HG02678 (cell line): ENCODE data around the gene AK5.
"Not testable (repeated sequence)": the region's sequence is repeated elsewhere in the genome, so short reads cannot be mapped to it uniquely, and the experiment has no call there.

Experiments used
- ATAC-seq: cut with Tn5 transposase; IDR thresholded peaks from one replicate; pipeline ENCODE4 v1.9.1; 2021; ENCODE audit warnings: mild to moderate bottlenecking, moderate library complexity; ENCODE audit not compliant: unreplicated experiment

Gene AK5

DNA sequence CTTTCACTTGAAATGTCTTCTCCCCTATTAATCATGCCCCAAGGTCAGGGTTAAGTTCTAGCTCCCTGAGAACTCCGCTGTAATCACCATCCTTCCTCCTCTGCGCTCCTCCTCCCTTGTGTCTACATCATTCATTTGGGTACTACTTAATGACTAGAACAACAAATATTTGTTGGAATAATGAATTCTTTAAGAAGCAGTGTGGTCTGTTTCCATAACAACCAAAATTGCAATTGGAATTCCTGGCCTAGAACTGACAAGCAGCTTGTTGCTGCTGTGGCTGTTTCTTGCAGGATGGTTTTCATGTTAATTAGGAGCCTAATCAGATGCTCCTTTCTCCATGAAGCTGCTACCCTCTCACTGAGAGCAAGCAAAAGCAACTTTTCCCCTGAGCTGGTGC lies 208.1 kb downstream of the AK5 start:
- no peak for ATAC-seq

DNA sequence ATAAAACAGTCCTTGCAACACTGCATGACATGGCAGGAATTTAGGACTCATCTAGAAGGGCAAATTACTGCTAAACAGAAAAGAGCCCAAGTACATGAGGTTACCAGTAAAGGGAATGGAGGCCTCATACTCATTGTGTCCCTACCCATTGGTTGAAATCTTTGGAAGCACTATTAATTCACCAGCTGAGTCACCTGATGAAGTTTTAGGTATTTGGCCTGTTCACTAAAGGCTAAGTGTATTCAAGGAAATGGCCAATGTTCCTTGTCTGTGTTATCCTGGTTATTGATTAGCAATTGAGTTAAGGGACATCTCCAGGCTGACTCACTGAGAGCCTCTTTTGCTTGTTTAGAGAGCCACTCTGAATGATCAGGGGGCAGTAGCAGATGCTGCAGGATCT lies 212.2 kb downstream of the AK5 start:
- ATAC-seq: no peak

DNA sequence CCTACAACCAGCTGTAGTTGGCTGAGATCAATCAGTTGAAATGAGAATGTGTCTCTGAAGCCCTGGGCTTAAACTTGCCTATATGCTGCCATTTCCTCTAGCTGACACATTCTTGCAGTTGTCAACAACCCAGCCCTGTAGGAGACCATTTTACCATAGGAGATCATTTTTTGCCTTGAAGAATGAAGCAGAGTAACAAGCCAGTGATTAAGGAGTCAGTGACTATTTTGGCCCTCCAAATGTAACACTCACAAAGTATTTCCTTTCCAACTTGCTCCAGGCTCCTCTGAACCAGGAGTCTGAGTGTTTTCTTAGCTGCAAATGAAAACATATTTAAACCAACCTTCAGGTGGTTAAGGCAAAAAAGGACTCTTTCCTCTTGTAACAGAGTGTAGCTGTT lies 217.1 kb downstream of the AK5 start:
- no peak for ATAC-seq

DNA sequence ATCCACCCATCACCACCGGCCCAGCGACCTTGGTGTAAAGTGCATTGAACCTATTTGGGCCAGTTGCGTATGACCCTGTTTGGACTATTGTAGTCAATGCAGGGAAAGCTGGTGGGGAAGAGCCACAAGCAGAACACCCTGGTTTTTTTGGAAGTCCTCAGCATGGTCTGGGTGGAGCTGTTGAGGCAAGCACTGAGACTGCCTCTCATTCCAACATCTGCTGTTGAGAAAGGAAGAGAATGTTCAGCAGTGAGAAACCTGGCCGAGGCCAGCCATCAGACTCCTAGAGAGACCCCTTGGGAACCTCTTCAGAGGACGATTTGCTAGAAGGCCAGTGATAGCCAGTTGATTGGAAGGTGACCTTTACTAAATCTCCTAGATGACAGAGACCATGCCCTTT lies 217.6 kb downstream of the AK5 start:
- no peak for ATAC-seq

DNA sequence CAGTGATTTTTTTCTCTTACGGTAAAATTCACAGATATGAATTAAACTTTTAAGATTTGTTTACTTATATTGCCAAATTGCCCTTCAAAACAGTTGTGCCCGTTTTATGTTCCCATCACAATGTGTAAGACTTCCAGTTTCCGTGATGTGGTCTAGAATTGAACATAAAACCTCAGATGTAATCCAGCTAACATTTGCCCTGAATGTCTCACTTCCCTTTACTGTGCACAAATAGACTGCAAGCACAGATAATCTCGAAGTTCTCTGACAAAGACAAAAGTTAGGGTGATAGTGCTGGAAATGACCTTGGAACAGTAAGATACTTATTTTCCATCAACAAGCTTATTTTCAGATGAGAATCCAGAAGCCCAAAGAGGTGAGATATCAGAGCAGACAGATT lies 223.2 kb downstream of the AK5 start:
- no peak for ATAC-seq

DNA sequence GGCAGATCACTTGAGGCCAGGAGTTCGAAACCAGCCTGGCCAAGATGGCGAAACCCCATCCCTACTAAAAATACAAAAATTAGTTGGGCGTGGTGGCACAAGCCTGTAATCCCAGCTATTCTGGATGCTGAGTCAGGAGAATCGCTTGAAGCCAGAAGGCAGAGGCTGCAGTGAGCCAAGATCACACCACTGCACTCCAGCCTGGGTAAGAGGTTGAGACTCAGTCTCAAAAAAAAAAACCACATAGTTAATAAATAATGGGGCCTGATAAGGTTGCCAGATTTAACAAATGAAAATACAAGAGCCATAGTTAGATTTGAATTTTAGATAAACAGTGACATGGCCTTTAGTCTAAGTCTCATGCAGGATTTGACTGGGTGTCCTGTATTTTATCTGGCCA lies 225.0 kb downstream of the AK5 start:
- ATAC-seq: no peak

DNA sequence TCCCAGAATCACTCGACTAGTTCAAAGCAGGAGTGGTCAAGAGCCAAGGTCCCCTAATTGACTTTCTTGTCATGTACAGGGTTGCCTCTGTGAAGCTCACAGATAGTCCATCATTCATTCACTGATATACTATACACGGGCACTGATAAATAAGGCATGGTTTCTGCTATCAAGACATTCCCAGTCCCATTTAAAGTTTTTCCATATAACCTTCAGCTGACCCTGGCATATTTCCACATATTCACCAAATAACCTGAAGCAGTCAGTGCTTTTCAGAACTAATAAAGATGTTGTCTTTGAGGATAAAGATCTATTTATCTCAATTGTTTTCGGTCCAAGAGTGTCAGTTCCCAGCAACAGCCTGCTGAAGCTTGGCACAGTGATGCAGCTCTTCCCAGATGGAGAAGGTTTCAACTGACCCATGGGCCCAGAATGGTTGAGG lies 227.3 kb downstream of the AK5 start:
- no peak for ATAC-seq

DNA sequence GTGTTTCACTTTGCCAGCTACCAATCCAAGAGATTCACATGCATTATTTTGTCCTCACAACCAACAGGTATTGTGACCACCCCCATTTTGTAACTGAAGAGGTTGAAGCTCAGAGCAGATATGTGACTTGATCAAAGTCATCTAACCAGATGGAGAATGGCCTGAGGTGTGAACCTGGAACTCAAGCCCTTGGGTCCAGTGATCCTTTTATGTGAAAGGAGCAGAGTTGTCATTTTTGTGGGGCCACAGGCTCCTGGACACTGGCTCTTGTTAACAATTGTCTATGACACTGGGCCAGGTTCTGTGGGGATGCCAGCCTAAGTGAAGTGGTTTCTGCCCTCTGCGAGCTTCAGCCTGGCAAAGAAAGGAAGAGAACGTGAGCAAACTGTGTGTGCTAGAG lies 228.1 kb downstream of the AK5 start:
- no peak for ATAC-seq

DNA sequence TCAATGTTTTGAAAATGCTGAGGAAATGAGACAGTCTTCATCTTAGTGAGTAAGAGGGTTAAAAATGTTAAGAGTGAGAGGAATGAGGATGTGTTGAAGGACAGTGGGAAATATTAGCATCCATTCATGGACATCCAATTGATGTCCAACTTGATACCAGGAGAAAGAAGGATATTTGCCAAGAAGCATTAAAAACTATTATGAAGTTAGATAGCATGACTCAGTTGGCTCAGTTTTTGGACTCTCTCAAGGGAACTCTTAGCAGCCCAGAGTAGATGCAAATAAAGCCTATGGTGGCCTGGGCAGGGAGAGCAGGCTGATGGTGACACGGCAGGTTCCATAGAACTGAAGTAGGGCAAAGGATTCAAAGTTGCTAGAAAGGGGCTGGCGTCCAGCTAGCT lies 229.6 kb downstream of the AK5 start:
- ATAC-seq: no peak

DNA sequence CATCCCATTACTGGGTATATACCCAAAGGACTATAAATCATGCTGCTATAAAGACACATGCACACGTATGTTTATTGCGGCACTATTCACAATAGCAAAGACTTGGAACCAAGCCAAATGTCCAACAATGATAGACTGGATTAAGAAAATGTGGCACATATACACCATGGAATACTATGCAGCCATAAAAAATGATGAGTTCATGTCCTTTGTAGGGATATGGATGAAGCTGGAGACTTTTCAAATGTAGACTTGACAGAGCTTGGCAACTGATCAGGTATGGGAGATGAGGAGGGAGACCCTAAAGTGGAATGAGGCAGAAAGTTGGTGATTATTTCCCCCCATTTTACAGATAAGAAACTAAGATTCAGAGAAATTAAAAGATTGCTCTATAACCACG lies 230.8 kb downstream of the AK5 start:
- ATAC-seq: not testable (repeated sequence)

DNA sequence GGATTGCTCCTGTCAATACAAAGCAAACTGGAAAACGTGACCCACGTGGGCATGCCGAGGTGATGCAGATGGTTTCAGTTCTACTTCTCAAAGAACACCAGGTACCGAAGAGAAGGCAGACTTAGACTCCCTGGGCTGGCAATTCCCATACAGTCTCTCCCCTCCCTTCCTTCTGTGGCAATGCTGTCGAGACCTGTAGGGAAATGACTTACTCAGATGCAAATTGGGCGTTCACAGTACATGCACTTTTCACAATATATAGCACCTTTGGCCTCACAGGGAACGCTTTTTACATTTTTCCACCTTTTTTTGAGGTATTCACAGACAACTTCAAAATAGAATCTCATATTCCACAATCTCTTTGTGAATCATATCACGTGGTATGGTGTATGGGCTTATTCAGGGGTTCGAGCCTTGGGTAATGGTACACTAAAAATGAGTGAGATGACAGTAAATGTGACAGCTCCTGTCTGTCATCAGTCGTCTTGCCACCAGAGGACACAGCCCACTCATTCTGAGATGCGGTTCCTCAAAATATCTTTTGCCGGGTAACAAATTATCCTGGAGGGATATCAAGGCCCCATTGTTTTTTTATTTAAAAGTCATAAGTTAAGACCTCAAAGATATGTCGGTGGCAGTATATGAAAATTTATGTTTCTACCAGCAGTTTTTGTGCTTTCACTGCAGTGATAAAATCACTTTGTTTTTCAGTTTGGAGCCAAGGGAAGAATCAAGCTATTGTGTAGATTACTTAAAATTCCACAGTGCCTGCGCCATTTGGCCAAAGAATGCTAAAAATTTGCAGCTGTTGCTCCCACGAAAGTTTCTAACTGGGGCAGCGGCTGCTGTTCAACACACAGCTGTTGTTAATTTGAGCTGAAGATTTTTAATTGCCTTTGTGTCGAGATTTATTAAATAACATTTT lies 232.3 kb downstream of the AK5 start:
- ATAC-seq: no peak

DNA sequence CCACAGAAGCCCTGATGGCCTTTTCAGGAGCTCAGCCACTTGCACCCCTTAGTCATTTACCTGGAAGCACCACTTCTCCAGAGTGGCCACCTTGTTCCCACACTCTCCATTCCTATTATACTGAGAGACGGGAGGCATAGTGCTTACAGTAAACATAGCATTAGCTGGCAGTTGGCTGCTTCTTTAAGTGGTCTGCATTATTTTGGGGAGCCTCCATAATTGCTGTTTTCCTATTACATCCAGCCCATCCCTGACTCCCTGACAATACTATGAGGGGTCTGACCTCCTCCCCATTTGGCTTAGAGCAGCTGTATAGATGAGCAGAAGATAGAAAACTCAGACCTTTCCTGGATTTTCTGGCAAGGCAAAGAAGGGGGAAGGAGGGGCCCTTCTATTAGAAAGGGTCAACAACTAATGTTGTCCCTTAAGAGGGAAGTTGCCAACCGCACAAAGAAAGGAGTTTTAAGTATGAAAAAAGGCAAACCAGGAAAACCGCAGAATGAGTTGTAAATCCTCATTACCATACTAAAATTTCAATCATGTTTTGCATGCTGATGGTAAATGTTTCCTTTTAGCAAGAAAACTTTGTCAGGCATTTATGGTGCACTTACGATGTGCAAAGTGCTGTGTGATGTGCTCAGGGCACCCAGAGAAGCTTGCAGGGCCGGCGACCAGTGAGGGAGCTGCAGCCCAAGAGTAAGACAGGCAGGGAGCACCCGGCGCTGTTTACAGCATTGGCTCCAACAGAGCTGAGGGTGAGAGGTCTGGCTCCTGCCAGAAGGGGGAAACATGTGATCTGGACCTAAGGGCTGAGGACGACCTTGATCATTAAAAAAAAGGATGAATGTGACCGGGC lies 233.3 kb downstream of the AK5 start:
- no peak for ATAC-seq

DNA sequence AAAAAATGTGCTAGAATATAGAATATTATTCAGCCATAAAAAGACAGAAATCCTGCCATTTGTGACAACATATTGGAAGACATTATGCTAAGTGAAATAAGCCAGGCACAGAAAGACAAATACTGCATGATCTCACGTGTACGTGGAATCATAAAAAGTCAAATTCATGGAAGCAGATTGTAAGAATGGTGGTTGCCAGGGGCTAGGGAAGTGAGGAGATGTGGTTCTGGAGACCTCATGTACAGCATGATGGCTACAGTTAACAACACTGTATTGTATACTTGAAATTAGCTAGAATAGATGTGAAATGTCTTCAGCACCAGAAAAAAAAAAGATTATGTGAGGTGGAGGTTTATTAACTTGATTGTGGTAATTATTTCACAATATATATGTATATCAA lies 234.3 kb downstream of the AK5 start:
- no peak for ATAC-seq

DNA sequence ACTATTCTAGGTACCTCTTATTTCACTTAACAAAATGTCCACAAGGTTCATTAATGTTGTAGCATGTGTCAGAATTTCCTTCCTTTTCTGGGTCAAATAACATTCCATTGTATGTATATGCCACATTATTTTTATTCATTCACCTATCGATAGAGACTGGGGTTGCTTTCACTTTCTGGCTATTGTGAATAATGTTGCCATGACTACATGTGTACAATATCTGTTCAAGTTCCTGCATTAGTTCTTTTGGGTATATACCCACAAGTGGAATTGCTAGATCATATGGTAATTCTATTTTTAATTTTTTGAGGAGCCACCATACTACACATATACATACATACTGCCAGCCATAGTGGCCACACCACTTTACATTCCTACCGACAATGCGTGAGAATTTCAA lies 242.2 kb downstream of the AK5 start:
- ATAC-seq: no peak

DNA sequence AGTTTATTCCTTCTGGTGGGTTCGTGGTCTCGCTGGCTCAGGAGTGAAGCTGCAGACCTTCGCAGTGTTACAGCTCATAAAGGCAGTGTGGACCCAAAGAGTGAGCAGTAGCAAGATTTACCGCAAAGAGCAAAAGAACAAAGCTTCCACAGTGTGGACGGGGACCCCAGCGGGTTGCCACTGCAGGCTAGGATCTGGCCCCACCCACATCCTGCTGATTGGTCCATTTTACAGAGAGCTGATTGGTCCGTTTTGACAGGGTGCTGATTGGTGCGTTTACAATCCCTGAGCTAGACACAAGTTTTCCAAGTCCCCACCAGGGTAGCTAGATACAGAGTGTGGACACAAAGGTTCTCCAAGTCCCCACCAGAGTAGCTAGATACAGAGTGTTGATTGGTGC lies 249.3 kb downstream of the AK5 start:
- ATAC-seq: not testable (repeated sequence)

DNA sequence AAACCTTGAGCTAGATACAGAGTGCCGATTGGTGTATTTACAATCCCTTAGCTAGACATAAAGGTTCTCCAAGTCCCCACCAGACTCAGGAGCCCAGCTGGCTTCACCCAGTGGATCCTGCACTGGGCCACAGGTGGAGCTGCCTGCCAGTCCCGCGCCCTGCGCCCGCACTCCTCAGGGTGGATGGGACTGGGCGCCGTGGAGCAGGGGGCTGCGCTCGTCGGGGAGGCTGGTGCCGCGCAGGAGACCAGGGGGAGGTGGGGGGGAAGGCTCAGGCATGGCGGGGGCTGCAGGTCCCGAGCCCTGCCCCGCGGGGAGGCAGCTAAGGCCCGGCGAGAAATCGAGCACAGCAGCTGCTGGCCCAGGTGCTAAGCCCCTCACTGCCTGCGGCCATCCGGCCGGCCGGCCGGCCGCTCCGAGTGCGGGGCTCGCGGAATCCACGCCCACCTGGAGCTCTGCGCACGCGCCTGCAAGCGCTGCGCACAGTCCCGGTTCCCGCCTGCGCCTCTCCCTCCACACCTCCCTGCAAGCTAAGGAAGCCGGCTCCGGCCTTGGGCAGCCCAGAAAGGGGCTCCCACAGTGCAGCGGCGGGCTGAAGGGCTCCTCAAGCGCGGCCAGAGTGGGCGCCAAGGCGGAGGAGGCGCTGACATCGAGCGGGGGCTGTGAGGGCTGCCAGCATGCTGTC lies 249.9 kb downstream of the AK5 start:
- not testable (repeated sequence) for ATAC-seq

DNA sequence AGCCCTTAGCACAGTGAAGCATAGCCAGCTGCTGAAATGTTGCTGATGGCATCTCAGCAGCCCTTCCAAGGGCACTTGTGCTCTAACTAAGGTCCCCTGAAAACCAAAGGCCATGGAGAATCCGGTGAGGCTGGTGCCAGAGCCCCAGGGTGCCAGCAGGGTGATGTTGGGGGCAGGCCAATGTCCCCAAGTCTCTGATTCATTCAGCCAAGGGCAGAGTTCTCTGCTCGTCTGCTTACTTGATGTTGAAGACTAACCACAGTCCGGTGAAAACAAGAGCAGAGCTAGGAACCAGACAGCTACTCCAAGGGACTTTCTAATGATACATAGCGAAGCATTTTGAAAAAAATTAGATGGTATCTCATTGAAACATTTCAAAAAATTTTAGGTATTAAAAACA lies 250.8 kb downstream of the AK5 start:
- ATAC-seq: no peak

DNA sequence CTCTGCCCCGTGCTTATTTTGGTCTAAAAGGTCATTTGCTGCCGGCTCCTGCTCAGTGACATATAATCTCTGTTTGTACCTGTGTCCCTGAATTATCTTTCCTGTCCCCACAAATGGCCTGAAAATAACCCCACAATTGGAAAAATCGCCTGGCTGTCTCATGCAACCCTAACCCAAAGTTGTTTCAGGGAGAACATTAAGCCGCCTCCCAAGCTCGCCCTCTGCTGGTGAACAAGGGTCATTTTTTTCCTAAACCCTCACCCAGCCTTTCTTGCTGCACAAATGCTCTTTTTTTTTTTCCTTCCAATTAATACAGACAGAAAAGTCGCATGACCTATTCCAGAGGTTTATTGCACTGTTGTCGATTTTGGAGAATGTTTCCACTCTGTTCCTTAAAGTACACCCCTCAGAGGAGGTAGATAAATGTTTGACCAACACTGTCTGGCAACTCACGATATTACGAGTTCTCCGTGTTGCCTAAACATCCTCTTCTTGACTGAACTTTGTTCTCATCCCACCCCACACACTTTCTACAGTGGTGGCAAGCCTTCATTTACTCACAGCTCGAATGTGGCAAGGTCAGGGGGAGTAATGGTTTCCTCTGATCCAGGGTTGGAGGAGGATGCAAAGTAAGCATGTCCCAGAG lies 252.0 kb downstream of the AK5 start:
- peak; percentile 49 for ATAC-seq

DNA sequence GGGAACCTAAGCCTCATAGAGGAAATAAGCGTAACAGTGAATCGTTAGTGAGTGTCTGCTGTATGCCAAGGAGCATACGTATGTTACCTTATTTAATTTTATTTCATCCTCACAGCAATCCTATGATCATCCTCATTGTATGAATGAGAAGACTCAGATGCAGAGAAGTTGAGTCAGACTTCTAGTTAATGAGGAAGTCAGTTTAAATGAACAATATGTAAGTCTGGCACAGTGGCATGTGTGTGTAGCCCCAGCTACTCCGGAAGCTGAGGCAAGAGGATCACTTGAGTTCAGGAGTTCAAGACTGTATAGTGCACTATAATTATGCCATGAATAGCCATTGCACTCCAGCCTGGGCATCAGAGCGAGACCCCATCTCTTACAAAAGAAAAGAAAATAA lies 252.6 kb downstream of the AK5 start:
- ATAC-seq: no peak

DNA sequence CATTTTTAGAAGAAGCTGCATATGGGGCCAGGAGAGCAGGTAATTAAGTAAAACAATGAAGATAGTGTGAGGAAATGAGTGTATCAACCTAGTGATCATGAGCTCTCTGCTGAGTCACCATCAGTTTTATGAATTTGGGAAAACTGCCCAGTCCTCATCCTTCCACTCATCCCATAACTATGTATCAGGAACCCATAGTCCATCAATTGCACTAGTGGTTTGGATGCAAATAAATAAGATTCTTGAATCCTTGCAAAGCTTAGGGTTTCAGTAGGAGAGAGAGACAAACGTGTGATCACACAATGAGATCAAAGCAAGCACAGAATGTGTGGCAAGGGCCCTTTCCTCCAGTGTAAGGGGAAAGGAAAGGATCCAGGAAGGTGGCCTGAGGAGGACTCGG lies 255.0 kb downstream of the AK5 start:
- no peak for ATAC-seq

DNA sequence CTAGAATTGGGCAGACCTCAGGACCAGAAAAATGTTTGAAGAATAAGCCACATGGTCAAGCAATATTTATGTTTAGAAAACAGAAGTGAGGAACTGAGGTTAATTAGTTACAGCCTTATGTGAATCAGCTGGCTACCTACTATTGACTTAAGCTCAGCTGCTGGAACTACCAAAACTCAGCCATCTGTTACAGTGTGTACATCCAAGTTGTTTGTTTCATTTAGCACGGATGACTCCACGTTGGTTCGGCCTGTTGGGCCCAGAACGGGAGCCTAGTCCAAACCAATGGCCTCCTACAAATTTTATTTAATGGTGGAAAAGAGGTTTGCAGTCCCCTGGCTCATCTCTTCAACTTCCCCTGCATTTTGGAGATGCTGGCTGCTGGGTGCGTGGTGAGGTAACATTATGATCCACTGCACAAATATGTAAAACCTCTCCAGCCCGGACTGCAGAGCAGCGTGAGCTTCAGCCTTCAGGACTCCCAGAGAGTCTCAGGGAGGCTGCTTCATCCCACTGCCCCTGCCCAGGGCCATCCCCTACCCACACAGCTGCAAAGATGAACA lies 257.2 kb downstream of the AK5 start:
- ATAC-seq: peak; percentile 71
